Activated CD8-positive, alpha-beta memory T cell treated with anti-CD3 and anti-CD28 coated beads for 1 hour (primary cell): ENCODE results near the gene IL2RG.

Experiments
- DNase-seq, 2 donors: peaks; one replicate each; pipeline ENCODE4 v3.0.0-alpha.2; 2020; ENCODE audit warnings: low read depth in 1 of 2; ENCODE audit errors: extremely low read depth in 1 of 2

Gene IL2RG

GRCh38 chrX:71111141-71111843 is at the start of gene IL2RG:
Gene IL2RG (minus strand): TSS chrX:71111577. CDS start chrX:71111539, 38 bp downstream.
- DNase-seq, result peak; percentile 49 to 51

DNA sequence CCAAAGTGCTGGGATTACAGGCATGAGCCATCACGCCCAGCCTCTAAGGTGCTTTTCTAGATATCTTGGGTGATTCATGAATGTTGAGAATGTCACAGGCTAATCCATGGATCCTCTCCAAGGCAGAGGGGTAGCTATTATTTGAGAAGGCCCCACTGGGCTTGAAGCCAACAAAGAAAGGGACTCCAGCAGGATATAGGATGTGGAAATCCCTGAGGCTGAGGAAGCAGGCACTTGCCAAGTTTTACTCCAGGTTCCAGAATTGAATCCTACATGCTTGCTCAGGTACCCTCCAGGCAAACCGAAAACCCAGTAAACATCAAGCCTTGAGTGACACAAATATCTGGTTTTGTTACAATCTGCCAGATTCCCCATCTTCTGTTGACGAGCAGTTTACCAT is 49.1 kb upstream of the IL2RG start:
- no peak for DNase-seq

DNA sequence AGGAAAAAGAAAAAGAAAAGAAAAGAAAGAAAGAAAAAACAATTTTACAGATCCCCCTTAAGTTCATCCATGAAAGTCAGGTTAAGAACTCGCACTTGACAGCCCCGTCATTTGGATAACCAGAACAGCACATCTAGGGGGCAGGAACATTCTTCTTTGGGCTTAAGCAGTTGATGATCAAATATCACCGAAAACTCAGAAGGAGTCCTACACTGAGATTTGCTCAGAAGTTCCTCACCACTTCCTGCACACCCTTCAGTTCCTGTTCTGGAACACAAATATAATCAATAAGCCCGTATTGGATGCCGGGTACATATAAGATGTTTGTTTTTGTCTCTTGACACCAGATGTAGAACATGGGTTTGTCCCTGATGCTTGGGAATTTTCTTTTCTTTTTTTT is 48.0 kb upstream of the IL2RG start:
- DNase-seq, result no peak

DNA sequence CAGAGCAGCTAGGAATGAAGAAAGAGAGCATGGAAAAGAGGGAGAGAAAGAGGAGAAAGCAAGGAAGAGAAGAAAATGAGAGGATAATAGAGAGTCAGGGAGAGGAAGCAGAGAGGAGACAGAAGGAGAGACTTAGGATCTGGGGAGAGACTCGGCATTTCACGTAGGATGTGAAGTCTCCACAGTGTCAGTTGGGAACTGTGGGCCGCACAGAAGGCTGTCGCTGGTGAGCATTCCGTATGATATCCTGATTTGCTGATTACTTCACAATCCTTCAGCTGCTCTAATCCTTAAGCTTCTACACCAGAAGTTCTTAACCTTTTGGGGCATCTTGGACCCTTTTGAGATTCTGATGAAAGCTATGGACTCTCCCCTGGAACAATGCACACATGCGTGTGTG is 47.2 kb upstream of the IL2RG start:
- no peak for DNase-seq

DNA sequence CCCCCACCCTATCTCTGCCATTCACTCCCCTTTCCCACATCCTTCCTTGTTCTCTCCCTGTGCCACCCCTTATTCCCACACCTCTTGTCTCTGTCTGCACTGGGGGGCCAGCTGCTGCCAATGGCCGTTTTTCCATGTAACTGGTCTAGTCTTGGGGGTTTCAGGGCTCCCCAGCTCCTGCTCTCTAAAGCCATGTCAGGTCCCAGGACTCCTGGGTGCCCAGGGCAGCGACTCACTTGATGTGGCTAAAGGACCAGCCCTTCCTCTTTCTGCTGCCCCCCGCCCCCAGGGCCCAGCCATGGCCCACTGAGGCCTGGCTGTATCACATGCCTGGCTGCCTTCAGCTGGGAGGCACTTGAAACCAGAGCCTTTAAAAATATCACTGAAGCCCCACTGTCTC is 43.3 kb upstream of the IL2RG start:
- no peak for DNase-seq

- no peak for DNase-seq
Measured at GRCh38 chrX:71154196-71154595, 42.8 kb upstream of the IL2RG start.

- DNase-seq, result no peak
Measured at GRCh38 chrX:71151366-71151765, 40.0 kb upstream of the IL2RG start.

DNA sequence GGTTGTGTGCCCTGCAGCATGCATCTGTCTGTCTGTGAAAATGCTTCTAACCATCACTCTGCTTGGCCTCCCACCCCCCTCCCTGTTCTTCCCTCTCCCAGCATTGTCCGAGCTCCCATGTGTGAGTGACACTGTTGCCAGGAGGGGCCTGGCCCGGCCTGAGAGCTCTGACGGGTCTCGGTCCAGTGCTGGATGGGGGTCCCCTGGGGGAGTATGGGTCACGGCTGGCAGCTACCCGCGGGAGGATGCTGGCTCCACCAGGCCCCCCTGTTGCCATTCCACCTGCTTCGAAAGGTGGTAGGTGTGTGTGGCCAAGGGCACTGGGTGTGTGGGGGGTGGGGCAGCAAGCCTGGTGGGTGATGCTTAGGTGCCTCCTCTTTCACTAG is 36.9 kb upstream of the IL2RG start:
- no peak for DNase-seq

- no peak for DNase-seq
Measured at GRCh38 chrX:71147496-71148277, 36.3 kb upstream of the IL2RG start.

- no peak for DNase-seq
Measured at GRCh38 chrX:71144651-71145050, 33.3 kb upstream of the IL2RG start, which contains the start of gene NLGN3. Gene NLGN3 (plus strand): TSS chrX:71144841. CDS start chrX:71147750, 2,909 bp downstream.

- no peak for DNase-seq
Measured at GRCh38 chrX:71143508-71143907, 32.1 kb upstream of the IL2RG start.

GRCh38 chrX:71140440-71140839 is 29.1 kb upstream of the IL2RG start:
- no peak for DNase-seq

- DNase-seq, result no peak
Measured at GRCh38 chrX:71131510-71131909, 20.1 kb upstream of the IL2RG start.

DNA sequence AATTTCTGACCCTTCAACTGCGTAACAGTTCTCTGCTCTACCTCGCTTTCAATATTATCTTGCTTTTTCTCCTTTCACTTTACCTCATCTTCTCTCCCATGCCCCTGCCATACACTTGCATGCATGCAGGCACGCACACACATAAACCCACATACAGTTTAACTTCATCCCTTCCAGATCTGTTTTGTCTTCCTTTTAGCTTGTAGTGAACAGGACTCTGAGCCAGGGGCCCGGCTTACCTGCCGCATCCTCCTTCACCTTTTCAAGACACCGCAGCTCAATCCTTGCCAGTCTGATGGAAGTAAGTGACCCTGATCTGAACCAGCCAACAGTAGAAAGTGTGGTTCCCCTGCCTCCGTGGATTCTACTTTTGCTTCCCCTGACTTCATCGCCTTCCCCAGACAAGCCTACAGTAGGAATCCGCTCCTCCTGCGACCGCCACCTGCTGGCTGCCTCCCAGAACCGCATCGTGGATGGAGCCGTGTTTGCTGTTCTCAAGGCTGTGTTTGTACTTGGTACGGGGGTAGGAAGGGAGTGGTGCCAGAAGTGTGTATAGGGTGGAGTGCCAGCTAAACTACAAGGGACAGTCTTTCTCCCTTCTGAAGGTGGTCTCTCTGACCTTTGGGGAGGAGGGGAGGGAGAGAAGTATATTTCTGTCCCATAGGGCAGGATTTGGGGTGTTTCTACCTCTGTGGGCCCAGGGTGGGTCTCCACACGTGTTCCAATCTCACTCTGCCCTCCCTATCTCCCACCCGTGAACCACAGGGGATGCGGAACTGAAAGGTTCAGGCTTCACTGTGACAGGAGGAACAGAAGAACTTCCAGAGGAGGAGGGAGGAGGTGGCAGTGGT is 17.8 kb upstream of the IL2RG start:
- peak; percentile 46 to 58 for DNase-seq

DNA sequence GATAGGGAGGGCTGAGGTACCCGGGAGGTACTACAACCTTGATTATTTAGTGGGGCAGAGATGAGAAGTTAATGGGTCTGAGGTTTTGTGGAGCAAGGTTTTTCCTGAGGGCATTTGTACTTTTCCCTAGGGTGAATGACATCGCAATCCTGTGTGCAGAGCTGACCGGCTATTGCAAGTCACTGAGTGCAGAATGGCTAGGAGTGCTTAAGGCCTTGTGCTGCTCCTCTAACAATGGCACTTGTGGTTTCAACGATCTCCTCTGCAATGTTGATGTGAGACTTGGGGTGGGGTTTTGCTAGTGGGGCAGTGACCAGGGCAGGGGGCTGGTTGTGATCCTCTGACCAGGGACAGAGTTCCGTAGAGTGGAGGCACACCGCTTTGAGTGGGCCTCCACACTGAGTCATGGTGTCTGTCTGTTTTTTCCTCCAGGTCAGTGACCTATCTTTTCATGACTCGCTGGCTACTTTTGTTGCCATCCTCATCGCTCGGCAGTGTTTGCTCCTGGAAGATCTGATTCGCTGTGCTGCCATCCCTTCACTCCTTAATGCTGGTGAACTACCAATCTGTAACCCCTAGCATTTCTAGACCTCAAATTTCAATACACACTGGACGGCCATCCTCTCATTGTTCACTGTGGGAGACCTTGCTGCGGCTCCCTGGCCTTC is 16.9 kb upstream of the IL2RG start:
- DNase-seq, result no peak

DNA sequence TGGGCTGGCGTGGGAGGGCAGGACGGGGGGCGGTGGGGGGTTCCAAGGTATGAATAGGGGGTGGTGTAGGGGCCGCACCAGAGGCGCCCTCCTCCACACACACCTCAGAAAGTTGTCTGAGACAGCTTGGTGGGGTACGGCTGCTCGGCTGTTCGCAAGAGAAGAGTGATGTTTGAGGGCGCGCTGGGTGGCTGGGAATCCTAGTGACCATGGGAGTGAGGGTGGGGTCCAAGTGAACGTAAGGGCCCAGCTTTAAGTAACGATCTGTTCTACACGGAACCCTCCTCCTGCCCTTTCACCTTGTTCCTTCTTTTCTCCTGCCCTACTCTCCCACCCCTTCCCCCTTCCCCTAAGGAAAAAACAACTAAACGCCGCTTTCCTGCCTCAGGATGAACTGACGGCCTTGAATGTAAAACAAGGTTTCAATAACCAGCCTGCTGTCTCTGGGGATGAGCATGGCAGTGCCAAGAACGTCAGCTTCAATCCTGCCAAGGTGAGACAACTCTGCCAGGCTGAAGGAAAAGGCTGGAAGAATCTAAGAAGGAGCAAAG is 7.7 kb upstream of the IL2RG start:
- no peak for DNase-seq

GRCh38 chrX:71118032-71118984 is 6.9 kb upstream of the IL2RG start, which contains the start of gene MED12:
Gene MED12 (plus strand): TSS chrX:71118596. CDS start chrX:71118755, 159 bp downstream.
- DNase-seq, result peak; percentile 52 to 71

DNA sequence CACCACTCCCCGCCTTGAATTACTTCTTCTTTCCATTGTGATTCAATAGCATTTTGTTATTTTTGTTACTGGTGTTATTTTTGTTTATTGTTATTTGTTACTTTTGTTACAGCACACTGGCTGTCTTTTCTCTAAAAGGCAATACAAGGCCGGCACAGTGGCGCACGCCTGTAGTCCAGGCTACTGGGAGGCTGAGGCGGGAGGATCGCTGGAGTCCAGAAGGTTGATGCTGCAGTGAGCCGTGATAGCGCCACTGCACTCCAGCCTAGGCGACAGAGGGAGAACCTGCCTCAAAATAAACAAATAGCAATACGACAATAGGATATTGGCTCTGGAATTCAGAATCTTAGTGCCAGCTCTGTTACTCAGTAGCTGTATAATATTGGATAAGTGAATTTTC is 6.0 kb upstream of the IL2RG start:
- no peak for DNase-seq

DNA sequence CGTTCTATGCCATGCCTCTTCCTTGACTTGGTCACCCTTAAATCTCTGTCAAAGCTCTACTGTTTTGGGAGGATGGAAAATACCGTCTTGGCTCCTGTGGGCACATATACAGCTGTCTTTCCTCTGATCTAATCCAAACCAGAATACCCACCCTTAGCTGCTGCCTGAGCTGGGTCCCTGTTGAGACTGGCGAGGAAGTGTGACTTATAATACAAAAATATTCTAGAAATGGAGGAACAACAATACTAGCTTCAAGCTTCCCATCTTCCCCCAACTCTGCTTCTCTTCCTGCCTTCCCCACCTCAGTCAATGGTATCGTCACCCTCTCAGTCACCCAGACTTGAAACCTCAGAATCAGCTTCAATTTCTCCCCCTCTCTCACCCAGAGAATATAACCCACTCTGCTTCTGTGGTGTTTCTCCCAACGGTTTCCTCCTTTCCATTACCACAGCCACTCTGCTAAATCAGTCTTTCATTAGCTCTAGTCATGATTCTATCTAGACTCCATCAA is 599 bp upstream of the IL2RG start:
- no peak for DNase-seq
